SK-N-MC (cell line): ENCODE measurements around the gene PLPP6.

Experiments
- DNase-seq: peaks from one replicate; pipeline ENCODE4 v3.0.0-alpha.2; 2011; ENCODE audit warnings: low read depth, low spot score
- H3K27ac ChIP-seq: fragments of 200-600 bp; sonication (generic); 2 replicates; pipeline ENCODE4 v1.5.1; 2016; ENCODE audit warnings: mixed run types
- H3K36me3 ChIP-seq: fragments of 200-600 bp; sonication (generic); 2 replicates; pipeline ENCODE4 v1.6.1; 2017; ENCODE audit warnings: antibody characterized with exemption, low read length, mixed read lengths; ENCODE audit not compliant: insufficient read depth
- H3K4me3 ChIP-seq: fragments of 200-600 bp; sonication (generic); 2 replicates; pipeline ENCODE4 v1.5.1; 2016
- H3K9ac ChIP-seq: fragments of 200-600 bp; sonication (generic); 2 replicates; pipeline ENCODE4 v1.8.0; 2017; ENCODE audit warnings: mixed run types, mixed read lengths; ENCODE audit not compliant: insufficient read length
- H3K9me3 ChIP-seq: fragments of 200-600 bp; sonication (generic); 2 replicates; pipeline ENCODE4 v1.6.1; 2017; ENCODE audit warnings: low read depth, mild to moderate bottlenecking, antibody characterized with exemption, low read length, moderate library complexity, mixed read lengths
- EZH2 ChIP-seq: fragments of 200-600 bp; sonication (generic); IDR thresholded peaks from one replicate; pipeline ENCODE4 v1.6.1; 2017; ENCODE audit warnings: antibody characterized with exemption
- FOXP2 ChIP-seq: optimal IDR thresholded peaks from 2 replicates; pipeline ENCODE3; 2011; ENCODE audit warnings: mild to moderate bottlenecking, moderate library complexity; ENCODE audit not compliant: insufficient read depth; ENCODE audit errors: extremely low read length, control extremely low read depth
- POLR2AphosphoS5 ChIP-seq: IDR thresholded peaks from 2 replicates; pipeline ENCODE4 v1.6.1; 2012; ENCODE audit warnings: mild to moderate bottlenecking, low read depth, low read length, borderline replicate concordance

Gene PLPP6

DNA sequence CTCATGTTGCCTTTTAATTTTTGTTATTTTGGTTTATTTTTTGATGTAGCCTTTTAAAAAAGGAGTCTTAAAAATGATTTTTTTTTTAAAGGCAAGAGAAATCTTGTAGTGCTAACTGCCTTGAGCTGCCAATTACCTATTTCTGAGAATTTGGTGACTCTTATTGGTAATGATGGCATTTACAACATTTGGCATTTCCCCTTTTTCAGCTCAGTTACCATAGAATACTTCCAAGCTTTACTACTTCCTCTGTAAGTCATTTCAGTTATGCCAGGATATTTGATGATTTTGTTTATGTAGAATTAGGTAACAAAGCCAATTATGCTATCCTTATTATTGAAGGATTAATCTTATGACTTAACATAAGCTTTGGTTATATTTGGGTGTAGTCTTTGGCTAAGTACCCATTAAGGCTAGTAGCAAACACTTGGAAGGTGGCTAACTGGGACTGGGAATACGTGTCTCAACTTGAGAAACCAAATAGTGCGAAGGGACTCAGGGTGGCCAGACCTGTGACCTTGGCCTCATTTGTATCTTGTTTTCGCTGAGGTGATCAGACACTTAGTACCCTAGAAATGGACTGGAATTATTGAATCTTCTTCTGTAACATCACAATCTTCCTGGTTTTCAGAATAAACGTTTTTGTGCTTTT, 45.0 kb downstream of the PLPP6 start:
- peak overlapping the region; percentile 56 for H3K27ac ChIP-seq
- peaks cover 86% of the 10 kb centered on the region for H3K36me3 ChIP-seq
- no peak for TF ChIP-seq FOXP2
- TF ChIP-seq POLR2AphosphoS5 = no peak
- no peak for TF ChIP-seq EZH2
- H3K9me3 ChIP-seq = no peaks in the 10 kb centered on the region
- no peak for DNase-seq
- no peak overlapping the region for H3K4me3 ChIP-seq
- no peak overlapping the region for H3K9ac ChIP-seq

DNA sequence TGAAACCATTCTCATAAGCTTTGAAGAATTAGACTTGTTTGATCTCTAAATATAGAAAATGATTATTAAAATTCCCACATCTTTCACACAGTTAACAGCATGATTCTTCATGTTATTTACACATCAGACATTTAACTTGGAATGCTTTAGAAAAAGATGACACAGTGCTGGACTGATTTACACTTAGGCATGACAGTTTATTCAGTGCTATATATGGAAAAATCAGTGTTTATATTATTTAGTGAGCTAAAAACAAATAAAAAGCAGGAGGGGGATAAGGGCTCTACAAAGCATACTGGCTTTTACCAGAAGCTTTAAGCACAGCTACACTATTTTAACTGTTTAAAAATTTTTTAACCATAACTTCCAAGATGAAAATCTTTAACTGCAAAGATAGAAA, 47.3 kb downstream of the PLPP6 start:
- TF ChIP-seq POLR2AphosphoS5 (no peak), EZH2 (no peak), FOXP2 (no peak)
- no peak for DNase-seq
- peak overlapping the region; percentile 7; the same call in 1 of the 2 replicates for H3K27ac ChIP-seq
- peaks cover 87% of the 10 kb centered on the region for H3K36me3 ChIP-seq
- H3K9ac ChIP-seq = no peak overlapping the region
- no peaks in the 10 kb centered on the region for H3K9me3 ChIP-seq
- H3K4me3 ChIP-seq = no peak overlapping the region

DNA sequence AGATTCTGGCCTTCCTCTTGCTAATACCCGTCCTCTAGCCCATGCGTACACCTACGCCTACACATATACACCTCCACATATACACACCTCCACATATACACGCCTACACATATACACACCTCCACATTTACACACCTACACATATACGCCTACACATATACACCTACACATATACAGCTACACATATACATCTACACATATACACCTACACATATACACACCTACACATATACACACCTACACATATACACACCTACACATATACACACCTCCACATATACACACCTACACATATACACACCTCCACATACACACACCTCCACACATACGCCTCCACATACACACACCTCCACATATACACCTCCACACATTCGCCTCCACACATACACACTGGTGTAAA, 51.8 kb downstream of the PLPP6 start:
- peak overlapping the region; percentile 45; the same call in 1 of the 2 replicates for H3K27ac ChIP-seq
- TF ChIP-seq FOXP2 = no peak
- no peak for TF ChIP-seq EZH2
- TF ChIP-seq POLR2AphosphoS5 = no peak
- DNase-seq = no peak
- H3K36me3 ChIP-seq = peaks cover 88% of the 10 kb centered on the region
- no peak overlapping the region for H3K9ac ChIP-seq
- no peaks in the 10 kb centered on the region for H3K9me3 ChIP-seq
- no peak overlapping the region for H3K4me3 ChIP-seq

DNA sequence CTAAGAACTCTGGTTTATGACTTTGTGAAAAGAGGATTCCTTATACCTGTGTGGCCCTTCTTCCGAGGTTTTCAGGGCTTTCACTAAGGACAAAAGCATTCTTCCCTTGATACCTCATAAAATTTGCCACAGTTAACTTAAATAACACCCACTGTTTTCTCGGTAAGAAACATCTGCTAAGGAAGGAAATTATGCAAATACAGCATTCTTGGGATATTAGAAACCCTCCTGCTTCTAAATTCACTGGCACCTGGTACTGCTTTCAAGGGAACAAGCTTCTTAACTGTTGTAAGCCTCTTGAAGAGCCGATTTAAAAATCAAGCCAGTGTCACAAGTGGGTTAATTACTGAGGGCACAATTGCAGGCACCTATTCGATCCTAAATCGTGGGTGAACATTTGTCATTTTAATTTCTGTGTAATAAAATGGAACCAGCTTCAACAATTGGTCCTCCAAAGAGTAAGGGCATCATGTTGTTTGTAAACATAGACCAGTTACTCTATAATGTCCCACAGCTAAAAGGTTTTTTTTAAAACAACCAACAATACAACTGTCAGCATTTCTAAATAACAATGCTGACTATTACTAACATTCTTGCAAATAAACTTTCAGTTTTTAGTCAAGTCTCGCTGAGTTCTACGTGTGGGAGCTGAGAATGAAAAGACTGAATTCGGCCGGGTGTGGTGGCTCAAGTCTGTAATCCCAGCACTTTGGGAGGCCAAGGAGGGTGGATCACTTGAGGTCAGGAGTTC, 52.3 kb downstream of the PLPP6 start:
- Histone ChIP-seq H3K9me3 (no peaks in the 10 kb centered on the region), H3K9ac (no peak overlapping the region), H3K27ac (peak overlapping the region; percentile 45), H3K36me3 (peaks cover 88% of the 10 kb centered on the region), H3K4me3 (no peak overlapping the region)
- no peak for TF ChIP-seq EZH2
- TF ChIP-seq POLR2AphosphoS5 = no peak
- TF ChIP-seq FOXP2 = no peak
- DNase-seq = no peak
